ENCODE results near the gene ZNF677.
"Not testable (repeated sequence)": the region's sequence is repeated elsewhere in the genome, so short reads cannot be mapped to it uniquely, and the experiment has no call there.

ZNF677 gene

GRCh38 chr19:53254411-53255341, at the start of gene ZNF677:
Gene ZNF677, minus strand, starts transcription at chr19:53254873. Its CDS starts 3,323 bp downstream, at chr19:53251550.
- peak; percentile 79 for DNase-seq (ENCODE audit: low spot score)

- not testable (repeated sequence) for DNase-seq (ENCODE audit: low spot score)
Measured at GRCh38 chr19:53301341-53301740, 46.7 kb upstream of the ZNF677 start.

- no peak for DNase-seq (ENCODE audit: low spot score)
Measured at GRCh38 chr19:53294786-53295441, 40.2 kb upstream of the ZNF677 start.

GRCh38 chr19:53290758-53291549, 36.3 kb upstream of the ZNF677 start:
- no peak for DNase-seq (ENCODE audit: low spot score)

GRCh38 chr19:53285087-53285486, 30.4 kb upstream of the ZNF677 start:
- DNase-seq (ENCODE audit: low spot score): no peak

- DNase-seq (ENCODE audit: low spot score): not testable (repeated sequence)
Measured at GRCh38 chr19:53281947-53282346, 27.3 kb upstream of the ZNF677 start.

- DNase-seq (ENCODE audit: low spot score): no peak
Measured at GRCh38 chr19:53275480-53275879, 20.8 kb upstream of the ZNF677 start.

- DNase-seq (ENCODE audit: low spot score): no peak
Measured at GRCh38 chr19:53272044-53272443, 17.4 kb upstream of the ZNF677 start.

GRCh38 chr19:53269861-53270260, 15.2 kb upstream of the ZNF677 start:
- not testable (repeated sequence) for DNase-seq (ENCODE audit: low spot score)

- DNase-seq (ENCODE audit: low spot score): not testable (repeated sequence)
Measured at GRCh38 chr19:53267623-53268022, 12.9 kb upstream of the ZNF677 start, which contains the start of gene VN1R4. Gene VN1R4, minus strand, starts transcription at chr19:53267723. Its CDS starts 58 bp downstream, at chr19:53267665.

- DNase-seq (ENCODE audit: low spot score): not testable (repeated sequence)
Measured at GRCh38 chr19:53257715-53258342, 3.2 kb upstream of the ZNF677 start, which contains the start of gene VN1R2. Gene VN1R2, plus strand, starts transcription at chr19:53258292. Its CDS starts 84 bp downstream, at chr19:53258376.

- no peak for DNase-seq (ENCODE audit: low spot score)
Measured at GRCh38 chr19:53246498-53246897, 8.2 kb downstream of the ZNF677 start.

- DNase-seq (ENCODE audit: low spot score): no peak
Measured at GRCh38 chr19:53237114-53237777, 17.4 kb downstream of the ZNF677 start.

GRCh38 chr19:53224606-53225005, 30.1 kb downstream of the ZNF677 start:
- no peak for DNase-seq (ENCODE audit: low spot score)

GRCh38 chr19:53222716-53223115, 32.0 kb downstream of the ZNF677 start:
- not testable (repeated sequence) for DNase-seq (ENCODE audit: low spot score)

GRCh38 chr19:53212703-53213320, 41.9 kb downstream of the ZNF677 start:
- DNase-seq (ENCODE audit: low spot score): no peak

- DNase-seq (ENCODE audit: low spot score): not testable (repeated sequence)
Measured at GRCh38 chr19:53211554-53211953, 43.1 kb downstream of the ZNF677 start.

GRCh38 chr19:53196777-53197396, 57.8 kb downstream of the ZNF677 start:
- peak; percentile 95 for DNase-seq (ENCODE audit: low spot score)

- peak; percentile 83 for DNase-seq (ENCODE audit: low spot score)
Measured at GRCh38 chr19:53195265-53195903, 59.3 kb downstream of the ZNF677 start.
